ENCODE results near the gene E2F4.

Gene E2F4

GRCh38 chr16:67174706-67175231, 17.2 kb upstream of the E2F4 start:
- no peak for DNase-seq

GRCh38 chr16:67176662-67177061, 15.3 kb upstream of the E2F4 start:
- no peak for DNase-seq

- DNase-seq = peak; percentile 64
Measured at GRCh38 chr16:67177743-67178699, 13.9 kb upstream of the E2F4 start.

GRCh38 chr16:67179421-67180080, 12.4 kb upstream of the E2F4 start:
- DNase-seq = no peak

GRCh38 chr16:67180166-67180565, 11.8 kb upstream of the E2F4 start:
- no peak for DNase-seq

- no peak for DNase-seq
Measured at GRCh38 chr16:67181346-67181745, 10.6 kb upstream of the E2F4 start.

GRCh38 chr16:67182288-67182687, 9.7 kb upstream of the E2F4 start:
- no peak for DNase-seq

- DNase-seq = no peak
Measured at GRCh38 chr16:67183284-67183626, 8.7 kb upstream of the E2F4 start.

- peak; percentile 62 for DNase-seq
Measured at GRCh38 chr16:67183627-67184452, 8.1 kb upstream of the E2F4 start, which contains the start of gene MATCAP1. Gene MATCAP1, minus strand, starts transcription at chr16:67183963. Its CDS starts 3,353 bp downstream, at chr16:67180610.

- no peak for DNase-seq
Measured at GRCh38 chr16:67184453-67184994, 7.4 kb upstream of the E2F4 start.

GRCh38 chr16:67184995-67185650, 6.8 kb upstream of the E2F4 start:
- no peak for DNase-seq

GRCh38 chr16:67185651-67186134, 6.3 kb upstream of the E2F4 start:
- DNase-seq = no peak

GRCh38 chr16:67186550-67186950, 5.4 kb upstream of the E2F4 start:
- DNase-seq = no peak

GRCh38 chr16:67187175-67187890, 4.6 kb upstream of the E2F4 start:
- DNase-seq = no peak

- DNase-seq = no peak
Measured at GRCh38 chr16:67188323-67188722, 3.6 kb upstream of the E2F4 start.

GRCh38 chr16:67188798-67189197, 3.2 kb upstream of the E2F4 start:
- no peak for DNase-seq

- no peak for DNase-seq
Measured at GRCh38 chr16:67190041-67190440, 1.9 kb upstream of the E2F4 start, which contains the start of gene EXOC3L1. Gene EXOC3L1, minus strand, starts transcription at chr16:67190136. Its CDS starts 460 bp downstream, at chr16:67189676.

GRCh38 chr16:67190448-67191399, 1.2 kb upstream of the E2F4 start:
- DNase-seq = no peak

- no peak for DNase-seq
Measured at GRCh38 chr16:67191411-67191994, 452 bp upstream of the E2F4 start.

Data from NCI-H1048 (cell line).